Neural progenitor cell (in vitro differentiated cells): ENCODE results near the gene ADAM22. TPM values are rescaled to one million over a fixed set of nuclear protein-coding genes. Genes with fewer than 3 reads are reported as not detected.

Experiments
- DNase-seq: peaks from one replicate; pipeline ENCODE4 v3.0.0-alpha.2; 2016; ENCODE audit warnings: low spot score
- H2AFZ ChIP-seq: fragments of 200-600 bp; sonication (generic); replicated peaks from 2 replicates; pipeline ENCODE4 v1.6.1; 2016; ENCODE audit warnings: antibody characterized with exemption
- H3F3A ChIP-seq: fragments of 200-600 bp; sonication (generic); 2 replicates; pipeline ENCODE4 v1.6.1; 2016; ENCODE audit warnings: antibody characterized with exemption, low read depth
- H3K27ac ChIP-seq: fragments of 200-600 bp; sonication (generic); 2 replicates; pipeline ENCODE4 v1.5.1; 2016; ENCODE audit warnings: mild to moderate bottlenecking
- H3K27me3 ChIP-seq: fragments of 200-600 bp; sonication (generic); 2 replicates; pipeline ENCODE4 v1.6.1; 2016; ENCODE audit warnings: mild to moderate bottlenecking, moderate library complexity
- H3K36me3 ChIP-seq: fragments of 200-600 bp; sonication (generic); 2 replicates; pipeline ENCODE4 v1.5.1; 2016
- H3K4me1 ChIP-seq: fragments of 200-600 bp; sonication (generic); 2 replicates; pipeline ENCODE4 v1.6.1; 2016; ENCODE audit warnings: mixed run types
- H3K4me2 ChIP-seq: fragments of 200-600 bp; sonication (generic); 2 replicates; pipeline ENCODE4 v1.6.1; 2016
- H3K4me3 ChIP-seq: fragments of 200-600 bp; sonication (generic); 2 replicates; pipeline ENCODE4 v1.5.1; 2016
- H3K79me2 ChIP-seq: fragments of 200-600 bp; sonication (generic); 2 replicates; pipeline ENCODE4 v1.6.1; 2016; ENCODE audit warnings: low read depth
- H3K9ac ChIP-seq: fragments of 200-600 bp; sonication (generic); 2 replicates; pipeline ENCODE4 v1.6.1; 2016
- H3K9me3 ChIP-seq: fragments of 200-600 bp; sonication (generic); 2 replicates; pipeline ENCODE4 v1.5.1; 2016; ENCODE audit warnings: low read depth
- H4K20me1 ChIP-seq: fragments of 200-600 bp; sonication (generic); 2 replicates; pipeline ENCODE4 v1.6.1; 2016; ENCODE audit warnings: low read depth
- H3K27ac Mint-ChIP-seq: 3 replicates; pipeline ENCODE4 v1.8.0; 2021; ENCODE audit warnings: mixed read lengths
- H3K27me3 Mint-ChIP-seq: 2 replicates; pipeline ENCODE4 v1.8.0; 2022; ENCODE audit warnings: low read depth, mild to moderate bottlenecking, inconsistent platforms, moderate library complexity, mixed read lengths; ENCODE audit not compliant: insufficient read depth
- H3K36me3 Mint-ChIP-seq: 3 replicates; pipeline ENCODE4 v1.8.0; 2021; ENCODE audit warnings: mixed read lengths
- H3K4me1 Mint-ChIP-seq: 3 replicates; pipeline ENCODE4 v1.8.0; 2021; ENCODE audit warnings: mixed read lengths
- H3K4me3 Mint-ChIP-seq: 3 replicates; pipeline ENCODE4 v1.8.0; 2021; ENCODE audit warnings: mild to moderate bottlenecking, moderate library complexity, mixed read lengths
- H3K9me3 Mint-ChIP-seq: 3 replicates; pipeline ENCODE4 v1.8.0; 2020; ENCODE audit warnings: mixed read lengths
- EZH2 ChIP-seq: fragments of 200-600 bp; sonication (generic); IDR thresholded peaks from 2 replicates; pipeline ENCODE4 v1.6.1; 2017; ENCODE audit warnings: antibody characterized with exemption, mild to moderate bottlenecking, moderate library complexity
- EZH2phosphoT487 ChIP-seq: fragments of 200-600 bp; sonication (generic); IDR thresholded peaks from 2 replicates; pipeline ENCODE4 v1.6.1; 2017; ENCODE audit warnings: antibody characterized with exemption
- total RNA-seq: library from RNA; depleted of rRNA; stranded (reverse); fragments of >200 nt; gene quantifications from 2 replicates; pipeline ENCODE4 v1.2.3, GENCODE V29; 2015; ENCODE audit warnings: low replicate concordance
- TF ChIP-seq, protein P1 (sequence below): fragments of 200-600 bp; sonication (generic); IDR thresholded peaks from 2 replicates; pipeline ENCODE4 v1.5.1; 2017; ENCODE audit warnings: antibody characterized with exemption, mild to moderate bottlenecking

Gene ADAM22
- total RNA-seq, 1 donor from 2014 or later: 13.7 TPM

DNA sequence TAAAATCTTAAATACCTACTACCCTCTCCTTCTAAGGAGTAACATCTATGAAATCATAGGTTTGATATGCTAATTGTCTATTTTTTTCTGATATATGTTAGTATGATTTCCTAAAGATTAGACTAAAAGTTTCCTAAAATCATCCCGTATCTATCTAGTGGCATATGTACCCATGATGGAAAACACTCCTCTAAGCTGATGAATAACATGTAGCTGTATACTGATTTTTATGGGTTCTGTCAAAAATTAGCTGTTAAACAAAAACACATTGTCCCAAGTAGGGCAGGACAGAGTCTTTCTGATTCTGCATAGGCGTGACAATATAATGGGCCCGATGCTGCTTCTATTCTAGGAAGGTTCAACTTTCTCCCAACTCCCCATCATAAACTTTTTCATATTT lies 79.9 kb downstream of the ADAM22 start:
- H3K27ac Mint-ChIP-seq: no peak overlapping the region
- H3K4me3 Mint-ChIP-seq: no peak overlapping the region
- H3K27me3 Mint-ChIP-seq: no peaks in the 10 kb centered on the region

DNA sequence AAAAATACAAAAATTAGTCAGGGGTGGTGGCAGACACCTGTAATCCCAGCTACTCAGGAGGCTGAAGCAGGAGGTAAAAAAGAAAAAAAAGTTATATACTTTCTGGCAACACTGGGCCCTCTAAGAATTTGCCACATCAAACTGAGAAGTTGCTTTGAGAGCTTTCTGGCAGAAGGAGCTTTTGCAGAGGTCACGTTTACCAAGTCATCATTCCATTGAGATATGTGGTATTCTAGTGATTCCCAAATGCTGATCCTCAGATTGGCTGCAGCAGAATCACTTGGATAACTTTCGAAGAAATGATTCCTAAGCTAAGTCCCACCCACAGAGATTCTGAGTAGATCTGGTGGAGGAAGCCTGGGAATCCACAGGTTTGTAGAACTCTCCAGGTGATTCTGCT lies 80.5 kb downstream of the ADAM22 start:
- H4K20me1 ChIP-seq: no peaks in the 10 kb centered on the region
- no peaks in the 10 kb centered on the region for H3K9me3 ChIP-seq
- DNase-seq: no peak
- no peaks in the 10 kb centered on the region for H3F3A ChIP-seq
- H3K27me3 Mint-ChIP-seq: peaks cover 1% of the 10 kb centered on the region
- H3K36me3 Mint-ChIP-seq: no peaks in the 10 kb centered on the region
- H3K4me2 ChIP-seq: no peak overlapping the region
- no peak overlapping the region for H3K4me3 Mint-ChIP-seq
- H3K27ac Mint-ChIP-seq: no peak overlapping the region
- H3K36me3 ChIP-seq: no peaks in the 10 kb centered on the region
- H3K4me1 ChIP-seq: no peaks in the 10 kb centered on the region
- no peaks in the 10 kb centered on the region for H3K4me1 Mint-ChIP-seq
- no peak overlapping the region for H3K27ac ChIP-seq
- no peaks in the 10 kb centered on the region for H3K27me3 ChIP-seq
- no peaks in the 10 kb centered on the region for H3K79me2 ChIP-seq
- no peak overlapping the region for H2AFZ ChIP-seq
- H3K9ac ChIP-seq: no peak overlapping the region
- H3K9me3 Mint-ChIP-seq: no peaks in the 10 kb centered on the region
- H3K4me3 ChIP-seq: no peak overlapping the region
- TF ChIP-seq EZH2phosphoT487 (no peak), EZH2 (no peak)
- TF ChIP-seq, protein P1, sequence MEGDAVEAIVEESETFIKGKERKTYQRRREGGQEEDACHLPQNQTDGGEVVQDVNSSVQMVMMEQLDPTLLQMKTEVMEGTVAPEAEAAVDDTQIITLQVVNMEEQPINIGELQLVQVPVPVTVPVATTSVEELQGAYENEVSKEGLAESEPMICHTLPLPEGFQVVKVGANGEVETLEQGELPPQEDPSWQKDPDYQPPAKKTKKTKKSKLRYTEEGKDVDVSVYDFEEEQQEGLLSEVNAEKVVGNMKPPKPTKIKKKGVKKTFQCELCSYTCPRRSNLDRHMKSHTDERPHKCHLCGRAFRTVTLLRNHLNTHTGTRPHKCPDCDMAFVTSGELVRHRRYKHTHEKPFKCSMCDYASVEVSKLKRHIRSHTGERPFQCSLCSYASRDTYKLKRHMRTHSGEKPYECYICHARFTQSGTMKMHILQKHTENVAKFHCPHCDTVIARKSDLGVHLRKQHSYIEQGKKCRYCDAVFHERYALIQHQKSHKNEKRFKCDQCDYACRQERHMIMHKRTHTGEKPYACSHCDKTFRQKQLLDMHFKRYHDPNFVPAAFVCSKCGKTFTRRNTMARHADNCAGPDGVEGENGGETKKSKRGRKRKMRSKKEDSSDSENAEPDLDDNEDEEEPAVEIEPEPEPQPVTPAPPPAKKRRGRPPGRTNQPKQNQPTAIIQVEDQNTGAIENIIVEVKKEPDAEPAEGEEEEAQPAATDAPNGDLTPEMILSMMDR: no peak

More for the DNA sequence above, 79.9 kb downstream of the ADAM22 start:
- Histone ChIP-seq H3K4me2 (no peak overlapping the region), H4K20me1 (no peaks in the 10 kb centered on the region), H3K4me1 (no peaks in the 10 kb centered on the region), H3K36me3 (no peaks in the 10 kb centered on the region), H3K27me3 (no peaks in the 10 kb centered on the region), H3F3A (no peaks in the 10 kb centered on the region), H2AFZ (no peak overlapping the region), H3K4me3 (no peak overlapping the region), H3K9ac (no peak overlapping the region), H3K79me2 (no peaks in the 10 kb centered on the region), H3K27ac (no peak overlapping the region), H3K9me3 (no peaks in the 10 kb centered on the region)
- H3K9me3 Mint-ChIP-seq: peaks cover 1% of the 10 kb centered on the region
- no peaks in the 10 kb centered on the region for H3K36me3 Mint-ChIP-seq
- TF ChIP-seq, protein P1: no peak
- TF ChIP-seq EZH2phosphoT487: no peak
- TF ChIP-seq EZH2: no peak
- no peaks in the 10 kb centered on the region for H3K4me1 Mint-ChIP-seq
- DNase-seq: no peak

DNA sequence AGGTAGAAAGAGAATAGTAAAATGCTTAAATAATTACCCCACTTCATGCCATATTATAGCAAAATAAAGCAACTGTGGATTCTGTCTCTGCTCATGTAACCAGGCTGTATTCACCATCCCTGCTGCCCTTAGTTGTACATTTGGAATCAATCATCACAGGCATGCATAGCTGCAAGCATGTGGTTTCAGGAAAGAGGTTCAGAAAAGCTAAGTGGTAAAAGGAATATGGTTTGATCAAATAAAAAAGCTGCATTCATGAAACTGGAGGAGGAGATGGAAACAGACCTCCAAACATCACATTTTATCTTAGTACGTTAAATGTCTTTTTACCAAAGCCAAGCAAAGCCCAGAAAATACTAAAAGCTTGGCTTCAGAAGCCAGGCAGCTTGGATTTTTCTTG lies 81.3 kb downstream of the ADAM22 start:
- no peak overlapping the region for H2AFZ ChIP-seq
- H3K27me3 ChIP-seq: no peaks in the 10 kb centered on the region
- Mint-ChIP-seq H3K36me3 (no peaks in the 10 kb centered on the region), H3K27ac (no peak overlapping the region), H3K27me3 (peaks cover 2% of the 10 kb centered on the region), H3K9me3 (no peaks in the 10 kb centered on the region), H3K4me3 (no peak overlapping the region), H3K4me1 (peaks cover 2% of the 10 kb centered on the region)
- no peaks in the 10 kb centered on the region for H3F3A ChIP-seq
- no peaks in the 10 kb centered on the region for H3K9me3 ChIP-seq
- TF ChIP-seq EZH2phosphoT487 (no peak), EZH2 (no peak)
- TF ChIP-seq, protein P1: no peak
- no peaks in the 10 kb centered on the region for H4K20me1 ChIP-seq
- no peak for DNase-seq
- no peaks in the 10 kb centered on the region for H3K36me3 ChIP-seq
- no peaks in the 10 kb centered on the region for H3K79me2 ChIP-seq
- H3K4me1 ChIP-seq: no peaks in the 10 kb centered on the region
- H3K9ac ChIP-seq: no peak overlapping the region
- H3K4me2 ChIP-seq: no peak overlapping the region
- H3K27ac ChIP-seq: no peak overlapping the region
- H3K4me3 ChIP-seq: no peak overlapping the region
